A673 (cell line): ENCODE data around the gene ROR1.

Experiments
- CTCF ChIP-seq: fragments of 300-800, 200-600 bp; sonication (generic); conservative IDR thresholded peaks from 2 replicates; pipeline ENCODE4 v1.5.1; 2017; ENCODE audit warnings: low read depth, mild to moderate bottlenecking, antibody characterized with exemption, low read length, moderate library complexity, mixed read lengths
- EZH2 ChIP-seq: fragments of 200-600 bp; sonication (generic); IDR thresholded peaks from 2 replicates; pipeline ENCODE4 v1.6.1; 2017; ENCODE audit warnings: borderline replicate concordance, low read depth, mild to moderate bottlenecking, mixed read lengths, antibody characterized with exemption, low read length; ENCODE audit not compliant: poor library complexity, severe bottlenecking

DNA sequence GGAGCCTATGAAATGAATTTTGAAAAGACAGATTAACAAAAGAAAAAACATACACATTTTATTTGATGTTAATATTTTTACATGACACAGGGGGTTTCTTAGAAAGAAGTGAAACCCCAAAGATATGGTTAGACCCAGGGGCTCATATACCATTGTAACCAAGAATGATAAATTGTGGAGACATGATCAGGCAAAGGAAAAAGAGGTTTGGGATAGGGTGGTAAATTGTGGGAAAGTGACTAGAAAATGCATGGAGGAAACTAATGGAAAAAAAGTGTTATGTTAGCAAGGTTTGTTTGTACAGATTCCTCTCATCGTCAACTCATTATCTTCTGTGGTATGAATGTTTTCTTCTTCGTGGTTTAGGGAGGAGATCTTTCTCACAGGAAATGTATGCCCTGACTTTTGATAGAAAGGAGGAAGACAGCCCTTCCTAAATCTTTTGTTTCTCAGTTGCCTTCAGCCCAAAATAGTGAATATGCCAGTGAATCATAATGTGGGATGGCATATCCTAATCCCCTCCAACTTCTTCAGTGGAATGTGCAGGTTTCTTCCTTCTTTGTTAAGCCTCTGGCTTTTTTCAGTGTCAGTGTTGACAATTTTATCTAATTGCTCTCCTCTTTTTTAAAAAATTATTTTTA, 289.2 kb downstream of the ROR1 start:
- TF ChIP-seq EZH2 = no peak
- TF ChIP-seq CTCF = no peak
